Measurements from ENCODE around the gene IL17RA.
A peak's percentile ranks its signal among the peaks of the same experiment; 100 is the strongest.

IL17RA gene

GRCh38 chr22:17152971-17153370, 68.2 kb downstream of the IL17RA start:
- H3K4me3 ChIP-seq (replicated peaks; ENCODE audit: low read depth, low read length) = no peak overlapping the region
- TF ChIP-seq CTCF (IDR thresholded peaks at IDR 0.05; ENCODE audit: low read length, missing control alignments) = no peak
- no peak for DNase-seq (ENCODE audit: low read depth)

- H3K4me3 ChIP-seq (replicated peaks; ENCODE audit: low read depth, low read length) = no peak overlapping the region
- no peak for DNase-seq (ENCODE audit: low read depth)
- TF ChIP-seq CTCF (IDR thresholded peaks at IDR 0.05; ENCODE audit: low read length, missing control alignments) = no peak
Measured at GRCh38 chr22:17155941-17156340, 71.1 kb downstream of the IL17RA start.

GRCh38 chr22:17157714-17158113, 72.9 kb downstream of the IL17RA start:
- DNase-seq (ENCODE audit: low read depth) = no peak
- TF ChIP-seq CTCF (IDR thresholded peaks at IDR 0.05; ENCODE audit: low read length, missing control alignments) = no peak
- no peak overlapping the region for H3K4me3 ChIP-seq (replicated peaks; ENCODE audit: low read depth, low read length)

- H3K4me3 ChIP-seq (replicated peaks; ENCODE audit: low read depth, low read length) = peak overlapping the region; percentile 72
- no peak for DNase-seq (ENCODE audit: low read depth)
- no peak for TF ChIP-seq CTCF (IDR thresholded peaks at IDR 0.05; ENCODE audit: low read length, missing control alignments)
Measured at GRCh38 chr22:17158176-17158567, 73.4 kb downstream of the IL17RA start.

GRCh38 chr22:17158568-17159503, 74.0 kb downstream of the IL17RA start, which contains the start of gene HDHD5:
HDHD5 (minus strand) TSS chr22:17159277; CDS start chr22:17159251, 26 bp downstream.
- DNase-seq (ENCODE audit: low read depth) = peak; percentile 87
- H3K4me3 ChIP-seq (replicated peaks; ENCODE audit: low read depth, low read length) = peak within 1 kb of the TSS; percentile 72
- no peak for TF ChIP-seq CTCF (IDR thresholded peaks at IDR 0.05; ENCODE audit: low read length, missing control alignments)

- H3K4me3 ChIP-seq (replicated peaks; ENCODE audit: low read depth, low read length) = peak overlapping the region; percentile 72
- DNase-seq (ENCODE audit: low read depth) = peak; percentile 38
- no peak for TF ChIP-seq CTCF (IDR thresholded peaks at IDR 0.05; ENCODE audit: low read length, missing control alignments)
Measured at GRCh38 chr22:17159504-17159951, 74.7 kb downstream of the IL17RA start.

All from fibroblast of pulmonary artery (primary cell).